ENCODE results near the gene RARRES2. TPM values are rescaled to one million over a fixed set of nuclear protein-coding genes. Genes with fewer than 3 reads are reported as not detected.

RARRES2 gene
- total and polyA plus RNA-seq, 2 of the 13 experiments (the other 11 are each of a cell fraction or from before 2014, with no cell fraction given): 134 to 172 TPM

- peak; percentile 97 for TF ChIP-seq SATB2 (CRISPR knock-in tag; IDR thresholded peaks at IDR 0.05)
- no peak; the same call in 1 of the 2 replicates for TF ChIP-seq HBP1 (CRISPR knock-in tag; IDR thresholded peaks at IDR 0.05; ENCODE audit: low read depth)
- TF ChIP-seq ZNF616 (CRISPR knock-in tag; IDR thresholded peaks at IDR 0.05; ENCODE audit: low read depth): no peak; the same call in 1 of the 2 replicates
- TF ChIP-seq HNF4A (CRISPR knock-in tag; IDR thresholded peaks at IDR 0.05): peak; percentile 35; the same call in 1 of the 2 replicates
- no peak for TF ChIP-seq ZNF7 (CRISPR knock-in tag; IDR thresholded peaks at IDR 0.05)
- TF ChIP-seq RXRB (CRISPR knock-in tag; IDR thresholded peaks at IDR 0.05; ENCODE audit: borderline replicate concordance): peak; percentile 49; the same call in 1 of the 2 replicates
- TF ChIP-seq ZNF501 (CRISPR knock-in tag; IDR thresholded peaks at IDR 0.05): peak; percentile 74
- peak; percentile 14; the same call in 1 of the 2 replicates for TF ChIP-seq ZHX1 (CRISPR knock-in tag; IDR thresholded peaks at IDR 0.05; ENCODE audit: low read depth)
- TF ChIP-seq ARID3A (IDR thresholded peaks at IDR 0.05; ENCODE audit: low read depth, low read length): no peak
- peak; percentile 87; the same call in 1 of the 2 replicates for TF ChIP-seq ZNF678 (CRISPR knock-in tag; IDR thresholded peaks at IDR 0.05)
- TF ChIP-seq MBD4 (IDR thresholded peaks at IDR 0.05; ENCODE audit: borderline replicate concordance, low read length): no peak
- TF ChIP-seq ZFP82 (CRISPR knock-in tag; IDR thresholded peaks at IDR 0.05; ENCODE audit: borderline replicate concordance): 0 out of 2 replicates have a peak, but pooled peaks have one; percentile 69
- 0 out of 2 replicates have a peak, but pooled peaks have one; percentile 80 for TF ChIP-seq ZNF34 (CRISPR knock-in tag; IDR thresholded peaks at IDR 0.05; ENCODE audit: borderline replicate concordance)
- no peak for TF ChIP-seq ELF1 (CRISPR knock-in tag; IDR thresholded peaks at IDR 0.05)
- TF ChIP-seq KDM6A (CRISPR knock-in tag; IDR thresholded peaks at IDR 0.05; ENCODE audit: low read depth): no peak
- no peak for TF ChIP-seq NR2F2 (IDR thresholded peaks at IDR 0.05; ENCODE audit: borderline replicate concordance, low read depth)
- TF ChIP-seq, protein P1, sequence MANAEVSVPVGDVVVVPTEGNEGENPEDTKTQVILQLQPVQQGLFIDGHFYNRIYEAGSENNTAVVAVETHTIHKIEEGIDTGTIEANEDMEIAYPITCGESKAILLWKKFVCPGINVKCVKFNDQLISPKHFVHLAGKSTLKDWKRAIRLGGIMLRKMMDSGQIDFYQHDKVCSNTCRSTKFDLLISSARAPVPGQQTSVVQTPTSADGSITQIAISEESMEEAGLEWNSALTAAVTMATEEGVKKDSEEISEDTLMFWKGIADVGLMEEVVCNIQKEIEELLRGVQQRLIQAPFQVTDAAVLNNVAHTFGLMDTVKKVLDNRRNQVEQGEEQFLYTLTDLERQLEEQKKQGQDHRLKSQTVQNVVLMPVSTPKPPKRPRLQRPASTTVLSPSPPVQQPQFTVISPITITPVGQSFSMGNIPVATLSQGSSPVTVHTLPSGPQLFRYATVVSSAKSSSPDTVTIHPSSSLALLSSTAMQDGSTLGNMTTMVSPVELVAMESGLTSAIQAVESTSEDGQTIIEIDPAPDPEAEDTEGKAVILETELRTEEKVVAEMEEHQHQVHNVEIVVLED (CRISPR knock-in tag; IDR thresholded peaks at IDR 0.05; ENCODE audit: borderline replicate concordance): no peak; the same call in 1 of the 2 replicates
- no peak for TF ChIP-seq ZNF180 (CRISPR knock-in tag; IDR thresholded peaks at IDR 0.05; ENCODE audit: borderline replicate concordance, low read depth)
- TF ChIP-seq CEBPB (IDR thresholded peaks at IDR 0.05; ENCODE audit: borderline replicate concordance, low read depth, low read length): no peak
- TF ChIP-seq ETV6 (CRISPR knock-in tag; conservative IDR thresholded peaks at IDR 0.05): no peak
Observed at GRCh38 chr7:150368096-150368883, 26.9 kb upstream of the RARRES2 start, which contains the start of gene REPIN1 (continued).

All from HepG2 (cell line).